Subcutaneous abdominal adipose tissue (tissue), 5 donors: Measurements from ENCODE around the gene INO80D.

Experiments
- H3K27ac ChIP-seq: one replicate; pipeline ENCODE4 v1.7.0; 2013; ENCODE audit warnings: low read depth, mild to moderate bottlenecking, inconsistent platforms, low read length, moderate library complexity
- H3K27me3 ChIP-seq, 5 donors: one replicate each; pipeline ENCODE4 v1.7.0; 2013; ENCODE audit warnings: low read length in 5 of 5, inconsistent platforms in 1 of 5; ENCODE audit not compliant: control insufficient read depth in 5 of 5, insufficient read depth in 4 of 5
- H3K36me3 ChIP-seq, 5 donors: one replicate each; pipeline ENCODE4 v1.7.0; 2013; ENCODE audit warnings: low read length in 5 of 5; ENCODE audit not compliant: control insufficient read depth in 5 of 5, insufficient read depth in 5 of 5
- H3K4me1 ChIP-seq, 5 donors: one replicate each; pipeline ENCODE4 v1.7.0; 2013; ENCODE audit warnings: low read length in 5 of 5, mild to moderate bottlenecking in 3 of 5, moderate library complexity in 1 of 5; ENCODE audit not compliant: control insufficient read depth in 5 of 5, insufficient read depth in 5 of 5
- H3K4me3 ChIP-seq, 5 donors: one replicate each; pipeline ENCODE4 v1.7.0; 2013; ENCODE audit warnings: low read length in 5 of 5, low read depth in 1 of 5
- H3K9ac ChIP-seq, 5 donors: one replicate each; pipeline ENCODE4 v1.7.0; 2013; ENCODE audit warnings: low read length in 5 of 5, mild to moderate bottlenecking in 4 of 5, moderate library complexity in 3 of 5
- H3K9me3 ChIP-seq, 5 donors: one replicate each; pipeline ENCODE4 v1.7.0; 2013; ENCODE audit warnings: low read length in 5 of 5; ENCODE audit not compliant: control insufficient read depth in 5 of 5
- donor health status: healthy.
- donor health status: healthy.
- donor health status: healthy.
- donor health status: healthy.
- donor health status: healthy.

Gene INO80D

GRCh38 chr2:206011018-206011614 lies 74.9 kb downstream of the INO80D start:
- H3K9ac ChIP-seq = no peak overlapping the region
- no peak overlapping the region for H3K4me3 ChIP-seq
- no peaks in the 10 kb centered on the region for H3K4me1 ChIP-seq
- no peaks in the 10 kb centered on the region for H3K9me3 ChIP-seq
- H3K27ac ChIP-seq = no peak overlapping the region
- peaks cover 4 to 69% (median 33%) of the 10 kb centered on the region in 5 donors for H3K36me3 ChIP-seq
- H3K27me3 ChIP-seq = no peaks in the 10 kb centered on the region

- H3K36me3 ChIP-seq = peaks cover 15 to 63% (median 43%) of the 10 kb centered on the region in 5 donors
- H3K27me3 ChIP-seq = no peaks in the 10 kb centered on the region
- no peaks in the 10 kb centered on the region for H3K9me3 ChIP-seq
- H3K9ac ChIP-seq = no peak overlapping the region
- H3K4me3 ChIP-seq = no peak overlapping the region
- H3K27ac ChIP-seq = no peak overlapping the region
- no peaks in the 10 kb centered on the region for H3K4me1 ChIP-seq
Measured at GRCh38 chr2:206004004-206004693, 81.8 kb downstream of the INO80D start.

GRCh38 chr2:206002440-206002839 lies 83.5 kb downstream of the INO80D start:
- Histone ChIP-seq H3K27me3 (no peaks in the 10 kb centered on the region), H3K4me3 (no peak overlapping the region), H3K4me1 (no peaks in the 10 kb centered on the region), H3K9me3 (no peaks in the 10 kb centered on the region), H3K36me3 (peaks cover 23 to 58% (median 40%) of the 10 kb centered on the region in 5 donors), H3K9ac (no peak overlapping the region), H3K27ac (no peak overlapping the region)

GRCh38 chr2:206001912-206002311 lies 84.1 kb downstream of the INO80D start:
- Histone ChIP-seq H3K9me3 (no peaks in the 10 kb centered on the region), H3K36me3 (peaks cover 21 to 53% (median 35%) of the 10 kb centered on the region in 5 donors), H3K9ac (no peak overlapping the region), H3K4me3 (no peak overlapping the region), H3K4me1 (no peaks in the 10 kb centered on the region), H3K27me3 (no peaks in the 10 kb centered on the region), H3K27ac (no peak overlapping the region)

GRCh38 chr2:206000776-206001175 lies 85.2 kb downstream of the INO80D start:
- Histone ChIP-seq H3K27ac (no peak overlapping the region), H3K4me3 (no peak overlapping the region), H3K9me3 (no peaks in the 10 kb centered on the region), H3K36me3 (peaks cover 16 to 48% (median 31%) of the 10 kb centered on the region in 5 donors), H3K9ac (no peak overlapping the region), H3K27me3 (no peaks in the 10 kb centered on the region), H3K4me1 (no peaks in the 10 kb centered on the region)

GRCh38 chr2:205998583-205998982 lies 87.4 kb downstream of the INO80D start:
- Histone ChIP-seq H3K27ac (no peak overlapping the region), H3K4me3 (no peak overlapping the region), H3K27me3 (no peaks in the 10 kb centered on the region), H3K9me3 (no peaks in the 10 kb centered on the region), H3K9ac (no peak overlapping the region), H3K36me3 (peaks cover 2 to 33% (median 16%) of the 10 kb centered on the region in 5 donors), H3K4me1 (no peaks in the 10 kb centered on the region)

GRCh38 chr2:205996161-205996560 lies 89.8 kb downstream of the INO80D start:
- H3K4me3 ChIP-seq = no peak overlapping the region
- H3K36me3 ChIP-seq = peaks cover 4 to 41% (median 15%) of the 10 kb centered on the region in 5 donors
- no peaks in the 10 kb centered on the region for H3K27me3 ChIP-seq
- no peaks in the 10 kb centered on the region for H3K4me1 ChIP-seq
- H3K9ac ChIP-seq = no peak overlapping the region
- H3K27ac ChIP-seq = no peak overlapping the region
- H3K9me3 ChIP-seq = no peaks in the 10 kb centered on the region

GRCh38 chr2:205995260-205995659 lies 90.7 kb downstream of the INO80D start:
- peaks cover 4 to 39% (median 14%) of the 10 kb centered on the region in 5 donors for H3K36me3 ChIP-seq
- H3K9ac ChIP-seq = no peak overlapping the region

GRCh38 chr2:205994344-205994743 lies 91.6 kb downstream of the INO80D start:
- Histone ChIP-seq H3K36me3 (peaks cover 4 to 37% (median 14%) of the 10 kb centered on the region in 5 donors), H3K4me3 (no peak overlapping the region), H3K27ac (no peak overlapping the region), H3K9ac (no peak overlapping the region), H3K27me3 (no peaks in the 10 kb centered on the region), H3K9me3 (no peaks in the 10 kb centered on the region), H3K4me1 (no peaks in the 10 kb centered on the region)

More at GRCh38 chr2:205995260-205995659, 90.7 kb downstream of the INO80D start:
- H3K9me3 ChIP-seq = no peaks in the 10 kb centered on the region
- no peak overlapping the region for H3K4me3 ChIP-seq
- H3K27ac ChIP-seq = no peak overlapping the region
- no peaks in the 10 kb centered on the region for H3K4me1 ChIP-seq
- no peaks in the 10 kb centered on the region for H3K27me3 ChIP-seq

- no peak overlapping the region for H3K4me3 ChIP-seq
- no peak overlapping the region for H3K27ac ChIP-seq
- no peaks in the 10 kb centered on the region for H3K27me3 ChIP-seq
- no peak overlapping the region for H3K9ac ChIP-seq
- peaks cover 4 to 17% (median 10%) of the 10 kb centered on the region in 5 donors for H3K36me3 ChIP-seq
- no peaks in the 10 kb centered on the region for H3K9me3 ChIP-seq
- H3K4me1 ChIP-seq = no peaks in the 10 kb centered on the region
Measured at GRCh38 chr2:205990104-205990503, 95.9 kb downstream of the INO80D start.
